AG10803 (cell line): ENCODE data around the gene GMDS.

Experiments used
- DNase-seq: peaks from one replicate; pipeline ENCODE4 v3.0.0; 2010; ENCODE audit warnings: low read depth
- H3K4me3 ChIP-seq: 2 replicates; pipeline ENCODE4 v1.5.1; 2011; ENCODE audit warnings: mild to moderate bottlenecking, low read length, control low read depth
- CTCF ChIP-seq: conservative IDR thresholded peaks from 2 replicates; pipeline ENCODE4 v1.5.1; 2011; ENCODE audit warnings: mild to moderate bottlenecking, low read length, control low read depth, inconsistent platforms

Gene GMDS

GRCh38 chr6:2266031-2266795 is 20.8 kb upstream of the GMDS start:
- TF ChIP-seq CTCF = no peak
- DNase-seq = no peak
- H3K4me3 ChIP-seq = no peak overlapping the region

- TF ChIP-seq CTCF = no peak
- DNase-seq = peak; percentile 25
Observed at GRCh38 chr6:2264932-2265331, 19.5 kb upstream of the GMDS start.

GRCh38 chr6:2263896-2264295 is 18.5 kb upstream of the GMDS start:
- no peak for TF ChIP-seq CTCF
- H3K4me3 ChIP-seq = no peak overlapping the region
- DNase-seq = no peak

More at GRCh38 chr6:2264932-2265331, 19.5 kb upstream of the GMDS start:
- no peak overlapping the region for H3K4me3 ChIP-seq

- DNase-seq = no peak
- no peak for TF ChIP-seq CTCF
- no peak overlapping the region for H3K4me3 ChIP-seq
Observed at GRCh38 chr6:2259574-2259973, 14.2 kb upstream of the GMDS start.

GRCh38 chr6:2259002-2259494 is 13.6 kb upstream of the GMDS start:
- no peak overlapping the region for H3K4me3 ChIP-seq
- DNase-seq = no peak
- TF ChIP-seq CTCF = no peak

GRCh38 chr6:2258112-2258511 is 12.7 kb upstream of the GMDS start:
- no peak for TF ChIP-seq CTCF
- no peak overlapping the region for H3K4me3 ChIP-seq
- DNase-seq = no peak

GRCh38 chr6:2257363-2257762 is 12.0 kb upstream of the GMDS start:
- no peak for TF ChIP-seq CTCF
- DNase-seq = no peak
- H3K4me3 ChIP-seq = no peak overlapping the region
